KMS-11 (cell line): ENCODE data around the gene CTNNA1.

Experiments
- H2AFZ ChIP-seq: fragments of 200-600 bp; sonication (generic); 2 replicates; pipeline ENCODE4 v1.6.1; 2016; ENCODE audit warnings: antibody characterized with exemption, mixed run types, low read depth
- H3K27ac ChIP-seq: fragments of 200-600 bp; sonication (generic); 2 replicates; pipeline ENCODE4 v1.6.1; 2016; ENCODE audit warnings: mild to moderate bottlenecking, mixed run types
- H3K27me3 ChIP-seq: fragments of 200-600 bp; sonication (generic); 2 replicates; pipeline ENCODE4 v1.6.1; 2017; ENCODE audit warnings: mild to moderate bottlenecking, low read depth, mixed run types, moderate library complexity; ENCODE audit not compliant: insufficient read depth
- H3K36me3 ChIP-seq: fragments of 200-600 bp; sonication (generic); 2 replicates; pipeline ENCODE4 v1.6.1; 2017; ENCODE audit warnings: mild to moderate bottlenecking, mixed run types; ENCODE audit not compliant: insufficient read depth
- H3K4me1 ChIP-seq: fragments of 200-600 bp; sonication (generic); 2 replicates; pipeline ENCODE4 v1.6.1; 2016; ENCODE audit warnings: mild to moderate bottlenecking, low read depth, mixed run types; ENCODE audit not compliant: poor library complexity, severe bottlenecking
- H3K4me2 ChIP-seq: fragments of 200-600 bp; sonication (generic); 2 replicates; pipeline ENCODE4 v1.7.0; 2016; ENCODE audit warnings: mild to moderate bottlenecking, mixed run types
- H3K4me3 ChIP-seq: fragments of 200-600 bp; sonication (generic); IDR thresholded peaks from 2 replicates; pipeline ENCODE4 v1.6.1; 2017; ENCODE audit warnings: low read depth, low read length, mixed read lengths; ENCODE audit not compliant: insufficient read depth
- H3K79me2 ChIP-seq: fragments of 200-600 bp; sonication (generic); 2 replicates; pipeline ENCODE4 v1.6.1; 2016; ENCODE audit warnings: low read depth, mixed run types; ENCODE audit not compliant: insufficient read depth
- H3K9ac ChIP-seq: fragments of 200-600 bp; sonication (generic); 2 replicates; pipeline ENCODE4 v1.6.1; 2016; ENCODE audit warnings: mild to moderate bottlenecking, mixed run types
- H4K20me1 ChIP-seq: fragments of 200-600 bp; sonication (generic); 2 replicates; pipeline ENCODE4 v1.6.1; 2016; ENCODE audit warnings: mild to moderate bottlenecking, mixed run types; ENCODE audit not compliant: insufficient read depth
- TF ChIP-seq, protein P1 (sequence below): fragments of 200-600 bp; sonication (generic); conservative IDR thresholded peaks from 2 replicates; pipeline ENCODE4 v1.6.1; 2017; ENCODE audit warnings: low read depth, mild to moderate bottlenecking, antibody characterized with exemption, low read length, moderate library complexity, mixed read lengths

Gene CTNNA1

DNA sequence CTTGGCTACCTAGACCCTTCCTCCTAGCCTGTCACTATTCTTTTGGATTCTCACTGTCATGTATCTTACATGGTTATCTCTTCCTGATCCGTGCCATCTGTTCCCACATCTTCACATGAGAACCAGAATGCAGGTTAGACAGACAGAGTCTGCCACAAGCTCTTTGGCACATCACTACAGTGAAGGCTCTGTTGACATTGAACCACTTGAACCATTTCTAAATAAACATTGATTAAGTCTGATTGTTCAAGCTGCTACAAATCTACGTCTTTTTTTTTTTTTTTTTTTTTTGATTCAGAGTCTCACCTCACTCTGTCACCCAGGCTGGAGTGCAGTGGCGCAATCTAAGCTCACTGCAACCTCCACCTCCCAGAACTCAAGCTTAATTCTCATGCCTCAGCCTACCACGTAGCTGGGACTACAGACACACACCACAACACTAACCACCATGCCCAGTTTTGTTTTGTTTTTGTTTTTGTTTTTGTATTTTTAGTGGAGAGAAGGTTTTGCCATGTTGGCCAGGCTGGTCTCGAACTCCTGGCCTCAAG is 207.0 kb downstream of the CTNNA1 start:
- no peak overlapping the region for H3K27ac ChIP-seq

DNA sequence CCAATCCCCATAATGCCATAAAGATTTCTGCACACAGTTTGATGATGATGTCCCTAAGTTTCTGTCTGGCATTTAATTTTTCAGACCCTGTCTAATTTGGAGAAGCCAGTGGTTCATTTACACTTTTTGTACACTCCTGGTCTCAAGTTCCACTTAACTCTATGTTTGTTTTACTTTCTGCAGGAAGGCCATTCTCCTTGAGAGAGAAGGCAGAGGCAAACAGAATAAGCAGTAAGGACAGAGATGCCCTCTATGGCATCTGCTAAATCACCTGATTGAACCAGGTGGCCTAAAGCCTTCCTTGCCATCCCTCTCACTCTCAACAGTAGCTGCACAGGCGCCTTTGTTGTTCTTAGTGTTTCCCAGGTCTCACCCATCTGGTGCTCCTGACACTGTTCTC is 208.0 kb downstream of the CTNNA1 start:
- H3K9ac ChIP-seq = no peak overlapping the region
- no peak overlapping the region for H2AFZ ChIP-seq
- H3K4me1 ChIP-seq = no peaks in the 10 kb centered on the region
- no peaks in the 10 kb centered on the region for H3K27me3 ChIP-seq
- H3K4me3 ChIP-seq = no peak overlapping the region
- H3K36me3 ChIP-seq = no peaks in the 10 kb centered on the region
- H3K79me2 ChIP-seq = no peaks in the 10 kb centered on the region
- TF ChIP-seq, protein P1, sequence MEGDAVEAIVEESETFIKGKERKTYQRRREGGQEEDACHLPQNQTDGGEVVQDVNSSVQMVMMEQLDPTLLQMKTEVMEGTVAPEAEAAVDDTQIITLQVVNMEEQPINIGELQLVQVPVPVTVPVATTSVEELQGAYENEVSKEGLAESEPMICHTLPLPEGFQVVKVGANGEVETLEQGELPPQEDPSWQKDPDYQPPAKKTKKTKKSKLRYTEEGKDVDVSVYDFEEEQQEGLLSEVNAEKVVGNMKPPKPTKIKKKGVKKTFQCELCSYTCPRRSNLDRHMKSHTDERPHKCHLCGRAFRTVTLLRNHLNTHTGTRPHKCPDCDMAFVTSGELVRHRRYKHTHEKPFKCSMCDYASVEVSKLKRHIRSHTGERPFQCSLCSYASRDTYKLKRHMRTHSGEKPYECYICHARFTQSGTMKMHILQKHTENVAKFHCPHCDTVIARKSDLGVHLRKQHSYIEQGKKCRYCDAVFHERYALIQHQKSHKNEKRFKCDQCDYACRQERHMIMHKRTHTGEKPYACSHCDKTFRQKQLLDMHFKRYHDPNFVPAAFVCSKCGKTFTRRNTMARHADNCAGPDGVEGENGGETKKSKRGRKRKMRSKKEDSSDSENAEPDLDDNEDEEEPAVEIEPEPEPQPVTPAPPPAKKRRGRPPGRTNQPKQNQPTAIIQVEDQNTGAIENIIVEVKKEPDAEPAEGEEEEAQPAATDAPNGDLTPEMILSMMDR = no peak
- no peak overlapping the region for H3K4me2 ChIP-seq
- no peaks in the 10 kb centered on the region for H4K20me1 ChIP-seq
- no peak overlapping the region for H3K27ac ChIP-seq

More for the DNA sequence above, 207.0 kb downstream of the CTNNA1 start:
- H2AFZ ChIP-seq = no peak overlapping the region
- TF ChIP-seq, protein P1 = no peak
- H3K4me1 ChIP-seq = peaks cover 10% of the 10 kb centered on the region
- H3K27me3 ChIP-seq = no peaks in the 10 kb centered on the region
- H4K20me1 ChIP-seq = no peaks in the 10 kb centered on the region
- H3K9ac ChIP-seq = no peak overlapping the region
- no peaks in the 10 kb centered on the region for H3K79me2 ChIP-seq
- no peak overlapping the region for H3K4me2 ChIP-seq
- H3K36me3 ChIP-seq = no peaks in the 10 kb centered on the region
- no peak overlapping the region for H3K4me3 ChIP-seq

DNA sequence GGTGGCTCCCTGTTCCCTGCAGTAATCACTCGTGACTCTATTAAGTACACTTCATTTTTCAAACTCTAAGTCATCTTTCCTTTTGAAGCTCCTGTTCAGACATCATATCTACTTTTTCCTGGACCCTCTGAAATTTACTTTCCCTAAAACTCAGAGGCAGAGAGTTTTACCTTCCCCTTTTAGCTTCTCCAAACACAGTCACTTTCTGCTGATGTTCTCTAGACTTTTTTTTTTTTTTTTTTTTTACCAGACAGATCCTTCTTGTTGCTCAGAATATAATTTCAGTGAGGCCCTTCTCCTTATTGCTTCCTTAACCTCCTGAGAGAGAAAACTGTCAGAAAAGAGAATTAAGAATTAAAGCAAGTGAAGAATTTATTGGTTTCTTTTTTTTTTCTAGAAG is 208.5 kb downstream of the CTNNA1 start:
- Histone ChIP-seq H3K79me2 (no peaks in the 10 kb centered on the region), H3K4me2 (no peak overlapping the region), H2AFZ (no peak overlapping the region)

DNA sequence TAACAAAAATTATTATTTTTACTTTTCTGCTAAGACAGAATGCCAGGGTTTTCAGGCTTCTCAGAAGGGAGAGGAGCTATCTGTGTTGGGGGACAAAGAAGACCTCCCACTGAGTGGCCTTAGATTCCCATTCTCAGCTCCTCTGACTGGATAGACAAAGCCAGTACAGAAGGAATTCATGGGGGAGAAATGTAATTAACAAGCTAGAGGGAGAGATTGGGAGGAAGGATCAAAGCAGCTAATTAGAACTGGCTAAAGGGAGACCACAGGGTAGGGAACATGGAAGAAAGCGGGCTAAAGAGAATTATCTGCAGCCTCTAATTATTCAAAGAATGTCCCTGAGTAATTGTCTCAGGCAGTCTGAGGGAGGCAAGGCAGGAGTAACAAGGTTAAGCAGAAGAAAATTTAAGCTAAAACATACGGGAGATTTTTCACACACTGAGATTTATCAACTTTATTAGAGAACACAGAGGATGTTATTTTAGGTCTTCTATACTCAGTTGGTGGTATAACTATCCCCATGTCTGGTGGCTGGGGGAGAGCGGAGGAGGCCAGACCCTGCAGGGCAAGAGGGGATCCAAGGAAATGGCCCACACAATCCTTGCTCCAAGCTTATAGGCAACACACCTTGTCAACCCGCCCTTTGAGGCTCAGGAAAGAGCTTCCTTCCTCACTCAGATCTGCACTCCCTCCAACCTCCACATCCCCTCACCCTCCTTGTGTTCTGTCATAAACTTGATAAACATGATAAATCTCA is 209.6 kb downstream of the CTNNA1 start:
- Histone ChIP-seq H3K4me3 (no peak overlapping the region), H3K27ac (no peak overlapping the region), H3K4me2 (no peak overlapping the region), H3K36me3 (no peaks in the 10 kb centered on the region), H3K4me1 (no peaks in the 10 kb centered on the region), H2AFZ (no peak overlapping the region), H3K27me3 (no peaks in the 10 kb centered on the region), H4K20me1 (no peaks in the 10 kb centered on the region), H3K9ac (no peak overlapping the region), H3K79me2 (no peaks in the 10 kb centered on the region)
- TF ChIP-seq, protein P1 = no peak

More for the DNA sequence above, 208.5 kb downstream of the CTNNA1 start:
- no peak overlapping the region for H3K9ac ChIP-seq
- no peak overlapping the region for H3K4me3 ChIP-seq
- no peak overlapping the region for H3K27ac ChIP-seq
- no peaks in the 10 kb centered on the region for H3K27me3 ChIP-seq
- H4K20me1 ChIP-seq = no peaks in the 10 kb centered on the region
- H3K4me1 ChIP-seq = no peaks in the 10 kb centered on the region
- TF ChIP-seq, protein P1 = no peak
- no peaks in the 10 kb centered on the region for H3K36me3 ChIP-seq
